Fibroblast of villous mesenchyme (primary cell): ENCODE data around the gene FGF4. TPM values are rescaled to one million over a fixed set of nuclear protein-coding genes. Genes with fewer than 3 reads are reported as not detected.
A peak's percentile ranks its signal among the peaks of the same experiment; 100 is the strongest.

ENCODE experiments used
- DNase-seq: peaks from one replicate; pipeline ENCODE4 v3.0.0-alpha.2; 2010; ENCODE audit warnings: low read depth
- H3K4me3 ChIP-seq: 2 replicates; pipeline ENCODE4 v1.5.1; 2011; ENCODE audit warnings: low read depth, mild to moderate bottlenecking, low read length
- total RNA-seq: library from RNA; depleted of rRNA; stranded (reverse); fragments of >200 nt; gene quantifications from 2 replicates; pipeline ENCODE4 v1.2.3, GENCODE V29; 2012
- TF ChIP-seq, protein P1 (sequence below): IDR thresholded peaks from 2 replicates; pipeline ENCODE4 v1.5.1; 2012; ENCODE audit warnings: low read depth, mild to moderate bottlenecking, low read length; ENCODE audit not compliant: insufficient read depth

The FGF4 gene
- total RNA-seq, 1 donor = not detected

DNA sequence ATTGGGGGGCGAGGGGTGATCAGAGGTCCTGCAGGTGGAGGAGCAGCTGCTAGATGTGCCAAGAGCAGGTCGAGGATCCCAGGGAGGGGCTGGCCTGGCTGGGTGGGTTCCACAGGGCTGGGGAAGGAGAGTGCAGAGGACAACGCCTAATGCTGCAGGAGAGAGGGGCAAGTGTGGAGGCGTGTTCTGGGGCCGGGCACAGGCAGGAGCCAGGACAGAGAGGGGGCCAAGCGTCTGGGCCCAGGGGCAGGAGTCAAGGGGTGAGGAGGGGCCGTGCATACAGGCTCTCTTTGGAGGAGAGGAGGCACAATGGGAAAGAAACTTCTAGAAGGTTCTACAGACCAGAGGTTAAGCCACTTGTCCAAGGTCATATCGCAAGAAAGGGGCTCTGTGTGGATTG lies 44.6 kb downstream of the FGF4 start:
- TF ChIP-seq, protein P1, sequence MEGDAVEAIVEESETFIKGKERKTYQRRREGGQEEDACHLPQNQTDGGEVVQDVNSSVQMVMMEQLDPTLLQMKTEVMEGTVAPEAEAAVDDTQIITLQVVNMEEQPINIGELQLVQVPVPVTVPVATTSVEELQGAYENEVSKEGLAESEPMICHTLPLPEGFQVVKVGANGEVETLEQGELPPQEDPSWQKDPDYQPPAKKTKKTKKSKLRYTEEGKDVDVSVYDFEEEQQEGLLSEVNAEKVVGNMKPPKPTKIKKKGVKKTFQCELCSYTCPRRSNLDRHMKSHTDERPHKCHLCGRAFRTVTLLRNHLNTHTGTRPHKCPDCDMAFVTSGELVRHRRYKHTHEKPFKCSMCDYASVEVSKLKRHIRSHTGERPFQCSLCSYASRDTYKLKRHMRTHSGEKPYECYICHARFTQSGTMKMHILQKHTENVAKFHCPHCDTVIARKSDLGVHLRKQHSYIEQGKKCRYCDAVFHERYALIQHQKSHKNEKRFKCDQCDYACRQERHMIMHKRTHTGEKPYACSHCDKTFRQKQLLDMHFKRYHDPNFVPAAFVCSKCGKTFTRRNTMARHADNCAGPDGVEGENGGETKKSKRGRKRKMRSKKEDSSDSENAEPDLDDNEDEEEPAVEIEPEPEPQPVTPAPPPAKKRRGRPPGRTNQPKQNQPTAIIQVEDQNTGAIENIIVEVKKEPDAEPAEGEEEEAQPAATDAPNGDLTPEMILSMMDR = no peak
- DNase-seq = no peak

DNA sequence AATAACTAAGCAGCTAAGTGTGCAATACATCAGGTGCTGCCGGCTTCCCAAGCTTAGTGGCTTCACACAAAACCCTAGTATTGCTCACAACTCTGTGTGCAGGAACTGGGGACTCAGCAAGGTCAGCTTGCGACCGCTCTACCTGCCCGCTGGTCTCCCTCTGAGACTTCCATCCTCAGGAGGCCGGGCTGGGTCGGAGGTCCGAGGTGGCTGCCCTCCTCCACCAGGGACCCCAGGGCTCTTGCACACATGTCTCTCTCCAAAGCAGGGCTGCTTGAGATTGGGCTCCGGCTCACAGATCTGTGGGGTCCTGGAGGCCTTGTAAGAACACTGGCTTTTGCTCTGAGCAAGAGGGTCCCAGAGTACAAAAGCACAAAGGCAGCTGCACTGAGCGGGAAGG lies 45.9 kb downstream of the FGF4 start:
- TF ChIP-seq, protein P1 = no peak
- DNase-seq = no peak

More for the DNA sequence above, 44.6 kb downstream of the FGF4 start:
- no peak overlapping the region for H3K4me3 ChIP-seq

DNA sequence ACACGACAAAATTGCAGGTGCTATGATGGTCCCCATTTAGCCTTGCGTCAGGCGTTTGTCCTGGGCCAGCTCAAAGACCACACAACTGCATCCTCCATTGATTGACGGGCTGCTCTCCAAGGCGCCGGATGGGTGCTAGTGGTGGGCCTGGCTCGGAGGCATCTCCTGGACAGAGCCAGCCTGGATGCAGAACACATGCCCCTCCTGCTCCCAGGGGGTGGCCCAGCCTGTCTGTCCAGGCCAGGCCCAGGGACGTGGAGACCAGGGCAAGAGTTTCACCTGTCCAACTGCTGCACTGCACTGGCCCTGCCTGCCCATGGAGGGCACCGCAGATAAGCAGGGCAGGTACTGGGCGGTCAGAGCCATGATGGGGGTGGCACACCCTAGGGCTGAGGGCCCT lies 47.9 kb downstream of the FGF4 start:
- no peak overlapping the region for H3K4me3 ChIP-seq
- TF ChIP-seq, protein P1 = no peak
- DNase-seq = no peak

More for the DNA sequence above, 45.9 kb downstream of the FGF4 start:
- no peak overlapping the region for H3K4me3 ChIP-seq

DNA sequence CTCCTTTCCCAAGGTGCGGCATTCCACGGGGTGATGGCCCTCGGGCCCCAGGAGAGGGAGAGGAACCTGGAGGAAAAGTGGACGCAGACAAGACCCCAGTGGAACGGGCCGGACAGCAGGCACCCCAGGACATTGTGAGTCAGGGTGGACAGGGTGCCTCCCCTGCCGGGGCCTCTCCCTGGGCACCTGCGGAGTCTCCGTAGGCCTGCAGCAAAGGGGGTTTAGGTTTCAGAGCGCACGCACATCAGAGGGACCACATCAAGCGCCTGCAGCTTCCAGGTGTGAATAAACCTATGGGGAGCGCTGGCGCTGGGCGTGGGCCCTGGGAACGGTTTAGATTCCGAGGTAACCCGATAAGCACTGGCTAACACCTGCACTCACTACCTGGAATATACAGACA lies 48.7 kb downstream of the FGF4 start:
- no peak overlapping the region for H3K4me3 ChIP-seq
- DNase-seq = no peak
- TF ChIP-seq, protein P1 = no peak

DNA sequence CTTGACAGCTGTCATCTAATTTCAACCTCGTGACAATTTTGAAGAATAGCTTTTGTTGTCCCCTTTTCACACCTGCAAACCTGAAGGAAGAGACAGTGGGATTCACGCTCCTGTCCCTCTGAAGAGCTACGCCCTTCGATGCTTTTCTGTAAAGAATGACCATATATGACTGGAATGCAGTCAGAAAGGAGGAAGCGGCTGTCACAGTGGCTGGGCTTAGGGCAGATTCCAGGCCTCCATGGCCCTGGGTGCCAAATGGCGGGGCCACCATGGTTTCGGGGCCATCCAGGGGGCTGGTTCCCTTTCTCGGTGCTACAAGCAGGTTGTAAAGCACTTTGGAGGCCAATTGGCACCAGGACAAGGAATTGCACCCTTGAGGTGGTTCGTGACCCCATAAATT lies 49.1 kb downstream of the FGF4 start:
- DNase-seq = no peak
- TF ChIP-seq, protein P1 = no peak
- H3K4me3 ChIP-seq = no peak overlapping the region

DNA sequence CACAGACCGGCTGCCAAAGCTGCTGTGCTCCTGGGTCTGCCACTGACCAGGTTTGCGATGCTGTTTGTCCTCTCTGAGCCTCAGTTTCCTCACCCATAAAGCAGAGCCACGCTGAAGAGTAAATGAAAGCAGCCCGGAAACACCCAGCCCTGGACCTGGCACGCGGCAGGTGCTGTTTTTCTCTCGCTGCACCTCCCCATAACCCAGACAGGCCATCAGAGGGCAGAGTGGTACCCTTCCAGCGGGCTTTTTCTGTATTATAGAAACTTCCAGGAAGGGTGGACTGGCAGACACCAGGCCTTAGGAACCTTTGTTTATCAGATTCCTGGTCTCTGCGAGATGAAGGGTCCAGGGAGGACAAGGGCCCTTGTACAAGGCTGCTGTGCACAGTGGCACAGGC lies 53.4 kb downstream of the FGF4 start:
- TF ChIP-seq, protein P1 = peak; percentile 45
- no peak for DNase-seq
- H3K4me3 ChIP-seq = no peak overlapping the region

DNA sequence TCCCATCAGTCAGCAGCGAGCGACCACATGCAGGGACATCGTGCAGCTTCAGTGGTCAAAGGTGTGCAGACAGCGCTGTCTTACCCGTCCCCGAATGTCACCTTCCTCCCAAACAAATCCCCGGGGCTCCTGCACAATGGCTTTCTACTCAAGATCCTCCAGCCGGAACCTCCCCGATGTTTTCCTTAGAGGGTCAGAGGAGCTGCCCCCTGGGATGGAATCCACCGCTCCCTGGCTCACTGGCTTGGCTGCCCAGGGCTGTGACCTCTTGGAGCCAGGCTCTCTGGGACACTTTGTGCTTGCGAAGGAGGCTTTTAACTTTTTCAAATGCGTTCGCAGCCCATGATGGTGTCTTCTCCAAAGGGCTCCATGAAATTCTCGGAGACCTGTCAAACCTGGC lies 54.0 kb downstream of the FGF4 start:
- no peak overlapping the region for H3K4me3 ChIP-seq
- no peak for DNase-seq
- TF ChIP-seq, protein P1 = no peak

Other genes starting within 250 kb of the FGF4 start
- gene CCND1, start 134.2 kb downstream of the FGF4 start, total RNA-seq = 351 and 365 TPM in 2 replicates
- gene LTO1, start 100.0 kb downstream of the FGF4 start, total RNA-seq = 19.0 and 22.5 TPM in 2 replicates
- gene FGF19, start 71.3 kb downstream of the FGF4 start, total RNA-seq = not detected in 2 replicates
- not detected in 2 replicates for gene FGF3, start 44.1 kb upstream of the FGF4 start, total RNA-seq